AG04450 (cell line): ENCODE measurements around the gene PRR3. TPM values are rescaled to one million over a fixed set of nuclear protein-coding genes. Genes with fewer than 3 reads are reported as not detected.

Experiments
- CTCF ChIA-PET: fragments of 300-600, 350-600 bp; formaldehyde crosslinking; extraction: SDS; loops from one replicate; lab custom pipeline; 2022; ENCODE audit warnings: antibody characterized with exemption, inconsistent platforms; lab: Charles Lee
- POLR2A ChIA-PET: fragments of 350-600 bp; formaldehyde crosslinking; extraction: SDS; loops from one replicate; lab custom pipeline; 2021; ENCODE audit warnings: antibody characterized with exemption, inconsistent platforms; lab: Yijun Ruan, JAX
- DNase-seq: peaks from one replicate; pipeline ENCODE4 v3.0.0-alpha.2; 2011; ENCODE audit warnings: low read depth, low spot score
- H3K27ac ChIP-seq: one replicate; pipeline ENCODE4 v1.5.1; 2012; ENCODE audit warnings: low read depth, low read length, control low read depth
- H3K27me3 ChIP-seq: one replicate; pipeline ENCODE4 v1.6.0; 2012; ENCODE audit warnings: low read length; ENCODE audit not compliant: control insufficient read depth, insufficient read depth
- H3K4me3 ChIP-seq: 2 replicates; pipeline ENCODE4 v1.5.1; 2011; ENCODE audit warnings: mild to moderate bottlenecking, low read depth, low read length, control low read depth
- H3K9me3 ChIP-seq: 2 replicates; pipeline ENCODE4 v1.5.1; 2012; ENCODE audit warnings: low read length; ENCODE audit not compliant: control insufficient read depth, insufficient read depth
- polyA plus RNA-seq: library from polyadenylated mRNA; depleted of rRNA; stranded (reverse); fragments of >200 nt; gene quantifications from 2 replicates; pipeline ENCODE4 v1.2.3, GENCODE V29; 2011
- TF ChIP-seq, protein P1 (sequence below): IDR thresholded peaks from 2 replicates; pipeline ENCODE4 v1.5.1; 2011; ENCODE audit warnings: low read depth, low read length, control low read depth, inconsistent platforms

PRR3 gene
- polyA plus RNA-seq, 1 experiment, result 26.8 TPM

DNA sequence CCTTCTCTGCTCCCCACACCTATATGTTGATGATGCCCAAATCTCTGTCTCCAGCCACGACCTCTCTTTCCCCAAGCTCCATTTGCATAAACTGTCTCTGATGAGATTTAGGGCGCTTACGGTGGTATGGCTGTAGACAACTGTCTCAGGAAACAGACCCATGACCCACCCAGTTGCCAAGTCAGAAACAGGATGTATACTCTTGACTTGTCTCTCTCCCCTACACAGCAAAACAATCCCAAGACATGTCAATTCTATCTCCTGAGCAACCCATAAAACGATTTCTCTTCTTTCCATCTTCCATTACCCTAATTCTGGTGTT is 14.7 kb upstream of the PRR3 start:
- CTCF ChIA-PET, result interaction anchor here (0.8 to 15.5 kb wide), 21 partner anchors 11 to 545 kb away, joined by 3 to 437 read pairs (median 13); partner anchors contain the start of genes GNL1 and PRR3
- H3K4me3 ChIP-seq, result no peak overlapping the region
- TF ChIP-seq, protein P1, sequence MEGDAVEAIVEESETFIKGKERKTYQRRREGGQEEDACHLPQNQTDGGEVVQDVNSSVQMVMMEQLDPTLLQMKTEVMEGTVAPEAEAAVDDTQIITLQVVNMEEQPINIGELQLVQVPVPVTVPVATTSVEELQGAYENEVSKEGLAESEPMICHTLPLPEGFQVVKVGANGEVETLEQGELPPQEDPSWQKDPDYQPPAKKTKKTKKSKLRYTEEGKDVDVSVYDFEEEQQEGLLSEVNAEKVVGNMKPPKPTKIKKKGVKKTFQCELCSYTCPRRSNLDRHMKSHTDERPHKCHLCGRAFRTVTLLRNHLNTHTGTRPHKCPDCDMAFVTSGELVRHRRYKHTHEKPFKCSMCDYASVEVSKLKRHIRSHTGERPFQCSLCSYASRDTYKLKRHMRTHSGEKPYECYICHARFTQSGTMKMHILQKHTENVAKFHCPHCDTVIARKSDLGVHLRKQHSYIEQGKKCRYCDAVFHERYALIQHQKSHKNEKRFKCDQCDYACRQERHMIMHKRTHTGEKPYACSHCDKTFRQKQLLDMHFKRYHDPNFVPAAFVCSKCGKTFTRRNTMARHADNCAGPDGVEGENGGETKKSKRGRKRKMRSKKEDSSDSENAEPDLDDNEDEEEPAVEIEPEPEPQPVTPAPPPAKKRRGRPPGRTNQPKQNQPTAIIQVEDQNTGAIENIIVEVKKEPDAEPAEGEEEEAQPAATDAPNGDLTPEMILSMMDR, result no peak
- no peaks in the 10 kb centered on the region for H3K27me3 ChIP-seq
- no peaks in the 10 kb centered on the region for H3K9me3 ChIP-seq
- no peak overlapping the region for H3K27ac ChIP-seq
- no peak for DNase-seq
- POLR2A ChIA-PET, result interaction anchor here (1.6 kb wide), 1 partner anchor 15 kb away, joined by 3 read pairs; no protein-coding TSS in a partner anchor

DNA sequence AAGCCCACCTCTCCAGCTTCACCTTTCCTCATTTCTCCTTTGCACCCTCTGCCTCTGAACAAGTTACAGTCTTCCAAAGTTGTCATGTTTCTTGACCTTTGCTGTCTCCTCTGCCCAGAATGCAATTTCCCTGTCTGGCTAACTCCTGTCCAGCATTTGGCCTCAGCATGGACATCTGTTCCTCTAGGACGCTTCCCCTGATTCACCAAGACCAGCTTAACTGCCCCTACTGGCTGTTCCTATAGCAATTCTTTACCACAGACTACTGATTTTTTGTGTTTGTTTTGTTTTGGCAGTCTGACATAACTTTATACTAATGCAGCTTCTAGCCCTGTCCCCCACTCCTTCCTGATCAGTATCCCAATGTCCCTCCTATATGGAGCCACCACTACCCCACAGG is 14.2 kb upstream of the PRR3 start:
- TF ChIP-seq, protein P1, result peak; percentile 45
- Histone ChIP-seq H3K27ac (no peak overlapping the region), H3K9me3 (no peaks in the 10 kb centered on the region), H3K4me3 (no peak overlapping the region), H3K27me3 (no peaks in the 10 kb centered on the region)
- no peak for DNase-seq
- POLR2A ChIA-PET, result no interaction called here
- CTCF ChIA-PET, result interaction anchor here (0.8 to 15.5 kb wide), 15 partner anchors 9 to 72 kb away, joined by 3 to 437 read pairs (median 11); partner anchors contain the start of genes GNL1 and PRR3

DNA sequence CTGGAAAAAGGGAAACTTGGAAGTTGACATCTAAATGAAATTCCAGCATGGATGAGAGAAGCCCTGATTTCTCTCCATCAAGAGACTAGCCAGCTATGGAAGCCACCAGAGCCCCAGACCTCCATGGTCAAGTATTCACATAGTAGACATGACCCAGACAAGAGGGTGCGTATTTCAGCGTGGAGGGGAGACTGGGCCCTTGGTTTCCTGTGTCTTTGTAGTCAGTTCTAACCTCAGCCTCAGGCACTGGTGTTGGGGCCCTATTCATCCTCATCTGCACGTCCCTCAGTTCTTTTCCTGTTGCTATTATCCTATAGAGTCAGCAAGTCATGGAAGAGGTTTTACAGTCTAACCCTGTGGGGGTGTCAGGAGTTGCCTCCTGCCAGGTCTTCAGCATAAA is 13.3 kb upstream of the PRR3 start:
- ChIA-PET CTCF (interaction anchor here (1.0 to 15.5 kb wide), 7 partner anchors 12 to 90 kb away, joined by 3 to 437 read pairs (median 16); partner anchors contain the start of genes GNL1 and PRR3), POLR2A (no interaction called here)
- Histone ChIP-seq H3K4me3 (no peak overlapping the region), H3K27me3 (no peaks in the 10 kb centered on the region), H3K27ac (no peak overlapping the region), H3K9me3 (no peaks in the 10 kb centered on the region)
- TF ChIP-seq, protein P1, result no peak
- no peak for DNase-seq

DNA sequence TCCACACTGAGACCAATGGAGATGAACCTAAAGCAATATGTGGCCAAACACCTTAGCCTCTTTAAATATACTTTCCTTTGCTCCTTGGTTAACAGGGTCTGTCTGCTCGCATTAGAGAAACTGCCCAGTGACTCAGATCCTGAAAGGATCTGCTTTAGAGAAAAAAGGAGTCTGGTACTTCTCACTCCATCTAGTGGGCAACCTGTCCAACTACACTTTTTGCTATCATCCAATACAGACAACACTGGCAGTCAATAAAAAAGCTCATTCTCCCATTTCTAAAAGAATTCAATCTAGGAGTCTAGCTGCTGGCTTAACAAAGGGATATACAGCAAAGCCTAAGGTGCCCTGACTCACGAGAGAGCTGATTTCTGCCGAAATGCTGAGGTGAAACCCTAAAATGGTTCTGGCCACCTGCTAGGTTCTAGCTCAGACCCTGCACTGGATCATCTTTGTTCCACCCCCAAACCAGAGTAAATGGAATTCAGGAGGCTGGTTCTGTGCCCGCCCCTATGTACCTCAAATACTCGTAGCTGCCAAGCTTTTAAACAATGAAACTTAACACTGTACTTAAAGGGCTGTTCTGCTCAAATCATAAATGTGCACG is 12.3 kb upstream of the PRR3 start:
- Histone ChIP-seq H3K9me3 (no peaks in the 10 kb centered on the region), H3K27ac (no peak overlapping the region), H3K27me3 (no peaks in the 10 kb centered on the region), H3K4me3 (no peak overlapping the region)
- TF ChIP-seq, protein P1, result peak; percentile 86
- DNase-seq, result no peak
- ChIA-PET CTCF (interaction anchor here (0.6 to 15.5 kb wide), 32 partner anchors 8 to 1050 kb away, joined by 3 to 437 read pairs (median 4); partner anchors contain the start of genes ABCF1, GNL1, MRPS18B and PRR3), POLR2A (interaction anchor here (0.8 kb wide), 1 partner anchor 63 kb away, joined by 3 read pairs; no protein-coding TSS in a partner anchor)

DNA sequence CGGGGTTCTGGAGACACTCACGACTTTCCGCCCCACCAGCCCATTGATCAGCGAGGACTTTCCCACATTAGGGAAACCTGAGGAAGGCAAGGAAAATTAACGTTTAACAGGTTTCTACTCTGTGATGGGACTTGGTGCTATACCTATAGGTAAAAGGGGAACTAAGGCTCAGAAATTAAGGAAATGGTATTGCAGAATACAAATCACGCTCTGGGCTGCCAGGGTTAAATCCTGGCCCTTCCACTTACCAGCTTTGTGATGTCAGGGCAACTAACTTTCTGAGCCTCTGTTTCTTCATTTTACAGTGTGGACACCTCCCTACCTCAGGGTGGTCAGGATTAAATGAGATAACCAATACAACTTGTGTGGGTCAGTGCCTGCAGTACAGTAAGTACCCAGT is 9.6 kb upstream of the PRR3 start:
- POLR2A ChIA-PET, result no interaction called here
- TF ChIP-seq, protein P1, result no peak
- CTCF ChIA-PET, result interaction anchor here (0.6 to 15.5 kb wide), 2 partner anchors 18 to 64 kb away, joined by 3 to 437 read pairs; no protein-coding TSS in a partner anchor

More for the DNA sequence above, 9.6 kb upstream of the PRR3 start:
- no peak overlapping the region for H3K4me3 ChIP-seq
- no peak for DNase-seq
- no peaks in the 10 kb centered on the region for H3K27me3 ChIP-seq
- H3K27ac ChIP-seq, result no peak overlapping the region
- H3K9me3 ChIP-seq, result no peaks in the 10 kb centered on the region
